GM23338 (cell line): ENCODE data around the gene IDNK. TPM values are rescaled to one million over a fixed set of nuclear protein-coding genes. Genes with fewer than 3 reads are reported as not detected.

Experiments
- ATAC-seq: fragments of 200-7000 bp; cut with Tn5 transposase; 3 replicates; pipeline ENCODE4 v1.9.1; 2020
- DNase-seq: peaks from one replicate; pipeline ENCODE4 v3.0.0-alpha.2; 2015; ENCODE audit warnings: low spot score
- H2AFZ ChIP-seq: fragments of 200-600 bp; sonication (generic); 2 replicates; pipeline ENCODE4 v1.8.0; 2016; ENCODE audit warnings: antibody characterized with exemption, mild to moderate bottlenecking, moderate library complexity
- H3F3A ChIP-seq: fragments of 200-600 bp; sonication (generic); replicated peaks from 2 replicates; pipeline ENCODE4 v1.8.0; 2017; ENCODE audit warnings: antibody characterized with exemption, mixed run types, low read depth
- H3K27ac ChIP-seq: fragments of 200-600 bp; sonication (generic); 2 replicates; pipeline ENCODE4 v1.6.1; 2016; ENCODE audit warnings: low read depth
- H3K27me3 ChIP-seq: fragments of 200-600 bp; sonication (generic); 2 replicates; pipeline ENCODE4 v1.8.0; 2016; ENCODE audit warnings: mild to moderate bottlenecking, mixed run types, moderate library complexity; ENCODE audit not compliant: insufficient read depth
- H3K36me3 ChIP-seq: fragments of 200-600 bp; sonication (generic); 2 replicates; pipeline ENCODE4 v1.8.0; 2016; ENCODE audit warnings: mild to moderate bottlenecking; ENCODE audit not compliant: insufficient read depth
- H3K4me1 ChIP-seq: fragments of 200-600 bp; sonication (generic); 2 replicates; pipeline ENCODE4 v1.8.0; 2016; ENCODE audit warnings: mild to moderate bottlenecking, moderate library complexity; ENCODE audit not compliant: insufficient read depth
- H3K4me2 ChIP-seq: fragments of 200-600 bp; sonication (generic); 2 replicates; pipeline ENCODE4 v1.7.1; 2017; ENCODE audit warnings: mixed run types
- H3K4me3 ChIP-seq: fragments of 200-600 bp; sonication (generic); 2 replicates; pipeline ENCODE4 v1.6.1; 2016; ENCODE audit warnings: mixed run types
- H3K79me2 ChIP-seq: fragments of 200-600 bp; sonication (generic); replicated peaks from 2 replicates; pipeline ENCODE4 v1.8.0; 2017; ENCODE audit warnings: mild to moderate bottlenecking; ENCODE audit not compliant: insufficient read depth
- H3K9me2 ChIP-seq: fragments of 200-600 bp; sonication (generic); 2 replicates; pipeline ENCODE4 v1.8.0; 2017; ENCODE audit not compliant: insufficient read depth
- H4K20me1 ChIP-seq: fragments of 200-600 bp; sonication (generic); replicated peaks from 2 replicates; pipeline ENCODE4 v1.8.0; 2017; ENCODE audit warnings: mild to moderate bottlenecking; ENCODE audit not compliant: insufficient read depth
- H3K27ac Mint-ChIP-seq: 2 replicates; pipeline ENCODE4 v1.8.0; 2020; ENCODE audit warnings: inconsistent platforms, mild to moderate bottlenecking, moderate library complexity, mixed read lengths
- H3K27me3 Mint-ChIP-seq: 3 replicates; pipeline ENCODE4 v1.8.0; 2022; ENCODE audit warnings: low read depth, mild to moderate bottlenecking, moderate library complexity, mixed read lengths, inconsistent platforms; ENCODE audit not compliant: insufficient read depth, poor library complexity
- H3K36me3 Mint-ChIP-seq: 3 replicates; pipeline ENCODE4 v1.8.0; 2021; ENCODE audit warnings: low read depth, mild to moderate bottlenecking, inconsistent platforms, moderate library complexity, mixed read lengths
- H3K4me1 Mint-ChIP-seq: 3 replicates; pipeline ENCODE4 v1.8.0; 2020; ENCODE audit warnings: mild to moderate bottlenecking, inconsistent platforms, mixed read lengths
- H3K4me3 Mint-ChIP-seq: 3 replicates; pipeline ENCODE4 v1.8.0; 2021; ENCODE audit warnings: moderate library complexity, mild to moderate bottlenecking, inconsistent platforms, mixed read lengths
- H3K9me3 Mint-ChIP-seq: 3 replicates; pipeline ENCODE4 v1.8.0; 2020; ENCODE audit warnings: moderate library complexity, mild to moderate bottlenecking, inconsistent platforms, mixed read lengths
- CREB1 ChIP-seq: fragments of 250-450 bp; sonication (Bioruptor Pico); IDR thresholded peaks from 2 replicates; pipeline ENCODE4 v1.5.0; 2020; ENCODE audit warnings: low read depth, mild to moderate bottlenecking, moderate library complexity
- EZH2 ChIP-seq: fragments of 200-600 bp; sonication (generic); IDR thresholded peaks from one replicate; pipeline ENCODE4 v1.8.0; 2017; ENCODE audit warnings: antibody characterized with exemption, mild to moderate bottlenecking, low read depth; ENCODE audit not compliant: unreplicated experiment
- EZH2phosphoT487 ChIP-seq: fragments of 200-600 bp; sonication (generic); IDR thresholded peaks from one replicate; pipeline ENCODE4 v1.8.1; 2018; ENCODE audit warnings: antibody characterized with exemption; ENCODE audit not compliant: unreplicated experiment
- JUNB ChIP-seq: IDR thresholded peaks from one replicate; pipeline ENCODE4 v1.6.1; 2016; ENCODE audit warnings: antibody characterized with exemption; ENCODE audit not compliant: unreplicated experiment
- NANOG ChIP-seq: IDR thresholded peaks from 2 replicates; pipeline ENCODE4 v1.6.1; 2016; ENCODE audit warnings: antibody characterized with exemption, borderline replicate concordance
- POLR2AphosphoS5 ChIP-seq: IDR thresholded peaks from 2 replicates; pipeline ENCODE4 v1.6.1; 2016; ENCODE audit warnings: antibody characterized with exemption, low read depth
- STAT1 ChIP-seq: IDR thresholded peaks from one replicate; pipeline ENCODE4 v1.6.1; 2016; ENCODE audit warnings: antibody characterized with exemption; ENCODE audit not compliant: unreplicated experiment
- ZNF114 ChIP-seq: fragments of 250-450 bp; sonication (Bioruptor Pico); IDR thresholded peaks from 2 replicates; pipeline ENCODE4 v1.5.0; 2020; ENCODE audit warnings: mild to moderate bottlenecking, moderate library complexity
- ZNF331 ChIP-seq: fragments of 250-450 bp; sonication (Bioruptor Pico); IDR thresholded peaks from 2 replicates; pipeline ENCODE4 v1.5.0; 2020; ENCODE audit warnings: low read depth, mild to moderate bottlenecking, moderate library complexity
- polyA plus RNA-seq: library from polyadenylated mRNA; unstranded; fragments of >200 nt; fragmentation: Nextera tagmentation; extraction: Ambion mirVana; gene quantifications from 2 replicates; pipeline ENCODE4 v1.2.1, GENCODE V29; 2016
- total RNA-seq: library from RNA; depleted of rRNA; stranded (reverse); fragments of >200 nt; shearing (Covaris generic); gene quantifications from 2 replicates; pipeline ENCODE4 v1.2.3, GENCODE V29; 2014
- TF ChIP-seq, protein P1 (sequence below): IDR thresholded peaks from 2 replicates; pipeline ENCODE4 v1.6.1; 2016; ENCODE audit warnings: antibody characterized with exemption
- TF ChIP-seq, protein P2 (sequence below), 2 experiments: fragments of 200-600 bp in 1 of 2; sonication (generic) in 1 of 2; conservative IDR thresholded peaks; 2 replicates each; pipeline versions ENCODE4 v1.5.1 to v1.6.1; 2016 to 2017; ENCODE audit warnings: antibody characterized with exemption in 2 of 2, low read depth in 2 of 2, mild to moderate bottlenecking in 2 of 2, moderate library complexity in 1 of 2
- TF ChIP-seq, protein P3 (sequence below): IDR thresholded peaks from one replicate; pipeline ENCODE4 v1.6.1; 2018; ENCODE audit warnings: antibody characterized with exemption; ENCODE audit not compliant: unreplicated experiment

The IDNK gene
- total and polyA plus RNA-seq, 2 experiments from 2014 or later = 0.21 to 0.94 TPM

DNA sequence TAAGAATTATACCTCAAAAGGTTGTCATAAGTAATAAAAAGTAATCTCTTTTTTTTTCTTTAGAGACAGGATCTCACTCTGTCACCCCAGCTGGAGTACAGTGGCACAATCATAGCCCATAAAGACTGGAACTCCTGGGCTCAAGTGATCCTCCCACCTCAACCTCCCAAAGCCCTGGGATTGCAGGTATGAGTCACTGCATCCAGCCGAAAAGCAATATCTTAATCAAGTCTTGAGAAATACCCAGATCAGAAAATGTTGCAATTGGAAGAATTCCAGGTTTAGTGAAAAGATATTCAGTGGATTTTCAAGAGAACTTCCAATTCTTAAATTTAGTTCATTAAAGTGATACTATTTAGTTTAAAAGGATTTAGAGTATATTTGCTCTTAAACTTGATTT, 40.9 kb upstream of the IDNK start (continued):
- TF ChIP-seq, protein P1, sequence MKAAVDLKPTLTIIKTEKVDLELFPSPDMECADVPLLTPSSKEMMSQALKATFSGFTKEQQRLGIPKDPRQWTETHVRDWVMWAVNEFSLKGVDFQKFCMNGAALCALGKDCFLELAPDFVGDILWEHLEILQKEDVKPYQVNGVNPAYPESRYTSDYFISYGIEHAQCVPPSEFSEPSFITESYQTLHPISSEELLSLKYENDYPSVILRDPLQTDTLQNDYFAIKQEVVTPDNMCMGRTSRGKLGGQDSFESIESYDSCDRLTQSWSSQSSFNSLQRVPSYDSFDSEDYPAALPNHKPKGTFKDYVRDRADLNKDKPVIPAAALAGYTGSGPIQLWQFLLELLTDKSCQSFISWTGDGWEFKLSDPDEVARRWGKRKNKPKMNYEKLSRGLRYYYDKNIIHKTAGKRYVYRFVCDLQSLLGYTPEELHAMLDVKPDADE = no peak

DNA sequence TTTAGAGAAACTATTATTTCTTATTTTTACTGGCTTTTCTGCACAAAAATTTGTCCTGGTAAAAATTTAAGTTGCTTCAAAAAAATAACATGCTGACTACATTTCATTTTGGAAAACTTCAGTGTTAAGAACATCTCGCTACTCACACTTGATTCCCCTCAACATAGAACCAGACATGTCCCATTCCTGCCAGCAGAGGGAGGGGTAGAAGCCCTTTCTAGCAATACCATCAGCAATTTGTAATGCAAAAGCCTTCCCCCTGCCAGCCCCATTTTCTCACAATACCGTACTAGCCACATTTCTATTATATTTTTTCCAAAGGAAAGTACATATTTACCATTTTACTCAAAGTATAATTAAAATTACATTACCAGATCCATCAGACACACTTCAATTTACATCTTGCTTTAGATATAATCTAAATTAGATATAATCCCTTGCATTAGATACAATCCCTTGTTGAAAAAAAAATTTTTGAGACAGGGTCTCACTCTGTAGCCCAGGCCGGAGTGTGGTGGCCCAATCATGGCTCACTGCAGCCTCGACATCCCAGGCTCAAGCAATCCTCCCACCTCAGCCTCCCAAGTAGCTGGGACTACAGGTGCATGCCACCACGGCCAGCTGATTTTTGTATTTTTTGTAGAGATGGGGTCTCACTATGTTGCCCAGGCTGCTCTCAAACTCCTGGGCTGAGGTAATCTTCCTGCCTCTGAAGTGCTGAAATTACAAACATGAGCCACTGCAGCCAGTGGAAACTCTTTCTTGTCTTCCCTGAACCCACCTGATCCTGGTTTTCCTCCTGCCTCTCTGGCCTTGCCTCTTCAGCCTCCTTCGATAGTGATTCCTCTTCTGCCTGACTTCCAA, 39.6 kb upstream of the IDNK start:
- TF ChIP-seq EZH2 = no peak
- TF ChIP-seq, protein P2, sequence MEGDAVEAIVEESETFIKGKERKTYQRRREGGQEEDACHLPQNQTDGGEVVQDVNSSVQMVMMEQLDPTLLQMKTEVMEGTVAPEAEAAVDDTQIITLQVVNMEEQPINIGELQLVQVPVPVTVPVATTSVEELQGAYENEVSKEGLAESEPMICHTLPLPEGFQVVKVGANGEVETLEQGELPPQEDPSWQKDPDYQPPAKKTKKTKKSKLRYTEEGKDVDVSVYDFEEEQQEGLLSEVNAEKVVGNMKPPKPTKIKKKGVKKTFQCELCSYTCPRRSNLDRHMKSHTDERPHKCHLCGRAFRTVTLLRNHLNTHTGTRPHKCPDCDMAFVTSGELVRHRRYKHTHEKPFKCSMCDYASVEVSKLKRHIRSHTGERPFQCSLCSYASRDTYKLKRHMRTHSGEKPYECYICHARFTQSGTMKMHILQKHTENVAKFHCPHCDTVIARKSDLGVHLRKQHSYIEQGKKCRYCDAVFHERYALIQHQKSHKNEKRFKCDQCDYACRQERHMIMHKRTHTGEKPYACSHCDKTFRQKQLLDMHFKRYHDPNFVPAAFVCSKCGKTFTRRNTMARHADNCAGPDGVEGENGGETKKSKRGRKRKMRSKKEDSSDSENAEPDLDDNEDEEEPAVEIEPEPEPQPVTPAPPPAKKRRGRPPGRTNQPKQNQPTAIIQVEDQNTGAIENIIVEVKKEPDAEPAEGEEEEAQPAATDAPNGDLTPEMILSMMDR (conservative IDR thresholded peaks at IDR 0.05; ENCODE audit: low read depth in 2 of 2) = peak; percentile 86
- peak; percentile 95 for ATAC-seq

DNA sequence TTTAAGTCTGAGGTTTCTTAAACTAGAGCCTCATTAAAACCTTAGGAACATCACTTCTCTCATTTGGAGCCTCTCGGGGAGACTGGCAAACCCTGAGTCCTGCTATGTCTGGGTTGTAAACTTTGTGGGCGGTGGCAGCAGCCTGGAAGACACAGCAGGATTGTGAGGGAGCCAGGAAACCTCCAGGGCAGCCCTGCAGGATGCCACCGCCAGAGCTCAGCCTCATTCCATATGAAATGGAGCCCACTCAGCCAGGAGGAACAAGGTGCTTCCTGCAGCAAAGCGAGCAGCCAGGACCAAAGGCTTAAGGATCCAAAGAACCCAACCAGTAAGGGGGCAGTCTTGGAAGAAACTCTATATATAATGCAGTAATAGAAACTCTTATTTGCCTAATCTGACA, 37.9 kb upstream of the IDNK start:
- Mint-ChIP-seq H3K4me1 (peaks cover 14% of the 10 kb centered on the region), H3K36me3 (peaks cover 10% of the 10 kb centered on the region), H3K4me3 (no peak overlapping the region), H3K27me3 (peaks cover 2% of the 10 kb centered on the region), H3K27ac (0 out of 2 replicates have a peak overlapping the region, but pooled peaks have one; percentile 52), H3K9me3 (peaks cover 6% of the 10 kb centered on the region)
- H2AFZ ChIP-seq = no peak overlapping the region
- ATAC-seq (peak; percentile 81), DNase-seq (peak; percentile 55)
- H3F3A ChIP-seq = no peaks in the 10 kb centered on the region
- H3K79me2 ChIP-seq = no peaks in the 10 kb centered on the region
- H3K27ac ChIP-seq = no peak overlapping the region
- H3K36me3 ChIP-seq = no peaks in the 10 kb centered on the region
- no peaks in the 10 kb centered on the region for H3K27me3 ChIP-seq
- H3K9me2 ChIP-seq = no peaks in the 10 kb centered on the region
- peaks cover 3% of the 10 kb centered on the region; the same call in 1 of the 2 replicates for H3K4me1 ChIP-seq
- H4K20me1 ChIP-seq = no peaks in the 10 kb centered on the region
- no peak overlapping the region for H3K4me3 ChIP-seq
- H3K4me2 ChIP-seq = 0 out of 2 replicates have a peak overlapping the region, but pooled peaks have one; percentile 37
- no peak for TF ChIP-seq JUNB
- no peak for TF ChIP-seq ZNF331 (CRISPR knock-in tag)
- TF ChIP-seq CREB1 = no peak
- TF ChIP-seq EZH2 = no peak
- no peak for TF ChIP-seq POLR2AphosphoS5
- no peak for TF ChIP-seq ZNF114 (CRISPR knock-in tag)
- no peak for TF ChIP-seq EZH2phosphoT487
- TF ChIP-seq, protein P2 (conservative IDR thresholded peaks at IDR 0.05; ENCODE audit: low read depth in 2 of 2) = no peak
- no peak for TF ChIP-seq STAT1
- TF ChIP-seq, protein P3, sequence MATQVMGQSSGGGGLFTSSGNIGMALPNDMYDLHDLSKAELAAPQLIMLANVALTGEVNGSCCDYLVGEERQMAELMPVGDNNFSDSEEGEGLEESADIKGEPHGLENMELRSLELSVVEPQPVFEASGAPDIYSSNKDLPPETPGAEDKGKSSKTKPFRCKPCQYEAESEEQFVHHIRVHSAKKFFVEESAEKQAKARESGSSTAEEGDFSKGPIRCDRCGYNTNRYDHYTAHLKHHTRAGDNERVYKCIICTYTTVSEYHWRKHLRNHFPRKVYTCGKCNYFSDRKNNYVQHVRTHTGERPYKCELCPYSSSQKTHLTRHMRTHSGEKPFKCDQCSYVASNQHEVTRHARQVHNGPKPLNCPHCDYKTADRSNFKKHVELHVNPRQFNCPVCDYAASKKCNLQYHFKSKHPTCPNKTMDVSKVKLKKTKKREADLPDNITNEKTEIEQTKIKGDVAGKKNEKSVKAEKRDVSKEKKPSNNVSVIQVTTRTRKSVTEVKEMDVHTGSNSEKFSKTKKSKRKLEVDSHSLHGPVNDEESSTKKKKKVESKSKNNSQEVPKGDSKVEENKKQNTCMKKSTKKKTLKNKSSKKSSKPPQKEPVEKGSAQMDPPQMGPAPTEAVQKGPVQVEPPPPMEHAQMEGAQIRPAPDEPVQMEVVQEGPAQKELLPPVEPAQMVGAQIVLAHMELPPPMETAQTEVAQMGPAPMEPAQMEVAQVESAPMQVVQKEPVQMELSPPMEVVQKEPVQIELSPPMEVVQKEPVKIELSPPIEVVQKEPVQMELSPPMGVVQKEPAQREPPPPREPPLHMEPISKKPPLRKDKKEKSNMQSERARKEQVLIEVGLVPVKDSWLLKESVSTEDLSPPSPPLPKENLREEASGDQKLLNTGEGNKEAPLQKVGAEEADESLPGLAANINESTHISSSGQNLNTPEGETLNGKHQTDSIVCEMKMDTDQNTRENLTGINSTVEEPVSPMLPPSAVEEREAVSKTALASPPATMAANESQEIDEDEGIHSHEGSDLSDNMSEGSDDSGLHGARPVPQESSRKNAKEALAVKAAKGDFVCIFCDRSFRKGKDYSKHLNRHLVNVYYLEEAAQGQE = no peak
- TF ChIP-seq NANOG = no peak

More for the DNA sequence above, 39.6 kb upstream of the IDNK start:
- H3K27me3 Mint-ChIP-seq = peaks cover 2% of the 10 kb centered on the region
- peaks cover 14% of the 10 kb centered on the region for H3K4me1 Mint-ChIP-seq
- Histone ChIP-seq H3K27me3 (no peaks in the 10 kb centered on the region), H2AFZ (no peak overlapping the region), H4K20me1 (no peaks in the 10 kb centered on the region), H3K9me2 (no peaks in the 10 kb centered on the region), H3K79me2 (no peaks in the 10 kb centered on the region), H3K4me2 (no peak overlapping the region), H3F3A (no peaks in the 10 kb centered on the region), H3K27ac (no peak overlapping the region), H3K4me3 (no peak overlapping the region), H3K36me3 (no peaks in the 10 kb centered on the region), H3K4me1 (peaks cover 3% of the 10 kb centered on the region; the same call in 1 of the 2 replicates)
- H3K4me3 Mint-ChIP-seq = no peak overlapping the region
- H3K9me3 Mint-ChIP-seq = peaks cover 10% of the 10 kb centered on the region
- peak overlapping the region; percentile 74; the same call in 1 of the 2 replicates for H3K27ac Mint-ChIP-seq
- peak; percentile 91 for DNase-seq
- peaks cover 10% of the 10 kb centered on the region for H3K36me3 Mint-ChIP-seq
